ENCODE results near the gene CIAPIN1.

Gene CIAPIN1

GRCh38 chr16:57452021-57452420 is 4.8 kb upstream of the CIAPIN1 start:
- TF ChIP-seq FOXP2 (optimal IDR thresholded peaks at IDR 0.05; ENCODE audit: borderline replicate concordance, extremely low read depth, extremely low read length, insufficient read depth) (no peak), POLR2AphosphoS5 (IDR thresholded peaks at IDR 0.05; ENCODE audit: low read depth, low read length) (no peak), REST (IDR thresholded peaks at IDR 0.05; ENCODE audit: insufficient read depth in 1 of 2, low read depth in 2 of 2, low read length in 2 of 2) (no peak), TAF1 (IDR thresholded peaks at IDR 0.05; ENCODE audit: borderline replicate concordance, insufficient read depth, low read length) (no peak), SIN3A (IDR thresholded peaks at IDR 0.05; ENCODE audit: borderline replicate concordance, insufficient read depth, low read length) (no peak)

GRCh38 chr16:57446531-57447185 is 527 bp downstream of the CIAPIN1 start:
- TF ChIP-seq FOXP2 (optimal IDR thresholded peaks at IDR 0.05; ENCODE audit: borderline replicate concordance, extremely low read depth, extremely low read length, insufficient read depth) (no peak), REST (IDR thresholded peaks at IDR 0.05; ENCODE audit: insufficient read depth in 1 of 2, low read depth in 2 of 2, low read length in 2 of 2) (no peak), POLR2AphosphoS5 (IDR thresholded peaks at IDR 0.05; ENCODE audit: low read depth, low read length) (no peak), SIN3A (IDR thresholded peaks at IDR 0.05; ENCODE audit: borderline replicate concordance, insufficient read depth, low read length) (no peak), TAF1 (IDR thresholded peaks at IDR 0.05; ENCODE audit: borderline replicate concordance, insufficient read depth, low read length) (no peak)

- TF ChIP-seq TAF1 (IDR thresholded peaks at IDR 0.05; ENCODE audit: borderline replicate concordance, insufficient read depth, low read length) (no peak), FOXP2 (optimal IDR thresholded peaks at IDR 0.05; ENCODE audit: borderline replicate concordance, extremely low read depth, extremely low read length, insufficient read depth) (no peak), REST (IDR thresholded peaks at IDR 0.05; ENCODE audit: insufficient read depth in 1 of 2, low read depth in 2 of 2, low read length in 2 of 2) (no peak), POLR2AphosphoS5 (IDR thresholded peaks at IDR 0.05; ENCODE audit: low read depth, low read length) (no peak), SIN3A (IDR thresholded peaks at IDR 0.05; ENCODE audit: borderline replicate concordance, insufficient read depth, low read length) (no peak)
These were observed 1.7 kb downstream of the CIAPIN1 start for GRCh38 chr16:57445510-57445909.

GRCh38 chr16:57444711-57445110 is 2.5 kb downstream of the CIAPIN1 start:
- TF ChIP-seq FOXP2 (optimal IDR thresholded peaks at IDR 0.05; ENCODE audit: borderline replicate concordance, extremely low read depth, extremely low read length, insufficient read depth): no peak
- no peak for TF ChIP-seq POLR2AphosphoS5 (IDR thresholded peaks at IDR 0.05; ENCODE audit: low read depth, low read length)
- no peak for TF ChIP-seq TAF1 (IDR thresholded peaks at IDR 0.05; ENCODE audit: borderline replicate concordance, insufficient read depth, low read length)

GRCh38 chr16:57435838-57436237 is 11.3 kb downstream of the CIAPIN1 start:
- TF ChIP-seq FOXP2 (optimal IDR thresholded peaks at IDR 0.05; ENCODE audit: borderline replicate concordance, extremely low read depth, extremely low read length, insufficient read depth): no peak
- TF ChIP-seq TAF1 (IDR thresholded peaks at IDR 0.05; ENCODE audit: borderline replicate concordance, insufficient read depth, low read length): no peak
- no peak for TF ChIP-seq SIN3A (IDR thresholded peaks at IDR 0.05; ENCODE audit: borderline replicate concordance, insufficient read depth, low read length)
- no peak for TF ChIP-seq POLR2AphosphoS5 (IDR thresholded peaks at IDR 0.05; ENCODE audit: low read depth, low read length)
- no peak for TF ChIP-seq REST (IDR thresholded peaks at IDR 0.05; ENCODE audit: insufficient read depth in 1 of 2, low read depth in 2 of 2, low read length in 2 of 2)

Measured in PFSK-1 (cell line).